Karpas-422 (cell line): ENCODE measurements around the gene BTN1A1. TPM values are rescaled to one million over a fixed set of nuclear protein-coding genes. Genes with fewer than 3 reads are reported as not detected.

Experiments used
- DNase-seq: peaks from one replicate; pipeline ENCODE4 v3.0.0-alpha.2; 2015
- H2AFZ ChIP-seq: fragments of 200-600 bp; sonication (generic); 2 replicates; pipeline ENCODE4 v1.6.1; 2014; ENCODE audit warnings: antibody characterized with exemption, low read length, mixed read lengths
- H3K27ac ChIP-seq: fragments of 200-600 bp; sonication (generic); 2 replicates; pipeline ENCODE4 v1.5.1; 2014; ENCODE audit warnings: mild to moderate bottlenecking, low read length, moderate library complexity
- H3K27me3 ChIP-seq: fragments of 200-600 bp; sonication (generic); 2 replicates; pipeline ENCODE4 v1.6.1; 2014; ENCODE audit warnings: low read length, mixed read lengths
- H3K36me3 ChIP-seq: fragments of 200-600 bp; sonication (generic); 2 replicates; pipeline ENCODE4 v1.6.1; 2014; ENCODE audit warnings: low read length, mixed read lengths; ENCODE audit not compliant: insufficient read depth
- H3K4me1 ChIP-seq: fragments of 200-600 bp; sonication (generic); 2 replicates; pipeline ENCODE4 v1.6.1; 2014; ENCODE audit warnings: mild to moderate bottlenecking, low read length, mixed read lengths
- H3K4me2 ChIP-seq: fragments of 200-600 bp; sonication (generic); 2 replicates; pipeline ENCODE4 v1.6.1; 2014; ENCODE audit warnings: low read length, low read depth, mild to moderate bottlenecking; ENCODE audit not compliant: poor library complexity, severe bottlenecking
- H3K4me3 ChIP-seq: fragments of 200-600 bp; sonication (generic); 2 replicates; pipeline ENCODE4 v1.5.1; 2014; ENCODE audit warnings: mild to moderate bottlenecking, antibody characterized with exemption, low read length, mixed read lengths
- H3K79me2 ChIP-seq: fragments of 200-600 bp; sonication (generic); 2 replicates; pipeline ENCODE4 v1.6.1; 2014; ENCODE audit warnings: mild to moderate bottlenecking, low read length, mixed read lengths
- H3K9ac ChIP-seq: fragments of 200-600 bp; sonication (generic); 2 replicates; pipeline ENCODE4 v1.6.0; 2014; ENCODE audit warnings: low read length
- H3K9me2 ChIP-seq: fragments of 200-600 bp; sonication (generic), shearing (Covaris generic); replicated peaks from 2 replicates; pipeline ENCODE4 v1.6.0; 2014; ENCODE audit warnings: mild to moderate bottlenecking, low read length, moderate library complexity; ENCODE audit not compliant: insufficient read depth
- H3K9me3 ChIP-seq: fragments of 300-700, 200-600 bp; sonication (generic); 2 replicates; pipeline ENCODE4 v1.6.1; 2014; ENCODE audit warnings: low read length, mixed read lengths
- H4K20me1 ChIP-seq: fragments of 200-600 bp; sonication (generic); 2 replicates; pipeline ENCODE4 v1.6.1; 2014; ENCODE audit warnings: mild to moderate bottlenecking, antibody characterized with exemption, low read length, low read depth; ENCODE audit not compliant: insufficient read depth
- total RNA-seq: library from RNA; depleted of rRNA; stranded (reverse); fragments of >200 nt; shearing (Covaris generic); gene quantifications from 2 replicates; pipeline ENCODE4 v1.2.3, GENCODE V29; 2014; ENCODE audit warnings: low replicate concordance

The BTN1A1 gene
- total RNA-seq, 1 experiment from 2014 or later = not detected

DNA sequence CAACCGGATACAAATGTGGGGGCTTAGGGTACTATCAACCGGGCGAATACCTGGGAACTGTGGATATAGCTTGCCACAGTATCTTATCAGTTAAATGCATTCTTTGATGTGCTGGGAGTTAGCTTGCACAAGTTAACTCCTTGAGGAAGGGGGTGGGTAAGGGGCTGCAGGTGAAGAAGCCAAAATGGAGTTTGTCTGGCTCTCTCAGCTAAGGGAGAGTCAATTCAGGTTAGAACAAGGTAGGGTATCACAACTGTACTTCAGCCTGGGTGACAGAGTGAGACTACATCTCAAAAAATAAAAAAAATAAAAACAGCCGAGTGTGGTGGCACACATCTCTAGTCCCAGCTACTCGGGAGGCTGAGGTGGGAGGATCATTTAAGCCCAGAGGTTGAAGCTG lies 8.5 kb upstream of the BTN1A1 start:
- H3K9ac ChIP-seq = no peak overlapping the region

DNA sequence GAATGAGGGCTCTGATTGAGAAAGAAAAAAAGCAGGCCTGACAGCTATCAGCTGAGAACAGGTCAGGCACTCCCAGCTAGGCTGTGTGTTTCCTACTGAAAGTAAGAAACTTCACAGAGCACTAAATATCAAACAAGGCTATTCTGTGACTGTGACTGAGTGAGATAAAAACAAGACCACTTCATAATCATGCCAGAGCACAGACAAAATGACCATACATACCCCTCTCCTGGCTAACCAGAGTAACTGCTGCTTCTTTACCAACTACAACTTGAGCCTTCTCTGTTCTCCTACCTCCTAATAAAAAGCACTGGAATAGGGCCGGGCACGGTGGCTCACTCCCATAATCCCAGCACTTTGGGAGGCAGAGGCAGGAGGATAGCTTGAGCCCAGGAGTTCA lies 6.8 kb upstream of the BTN1A1 start:
- DNase-seq = peak; percentile 53
- no peaks in the 10 kb centered on the region for H3K36me3 ChIP-seq
- no peaks in the 10 kb centered on the region for H3K9me2 ChIP-seq
- H3K4me1 ChIP-seq = peaks cover 13% of the 10 kb centered on the region
- H3K27me3 ChIP-seq = no peaks in the 10 kb centered on the region
- H4K20me1 ChIP-seq = no peaks in the 10 kb centered on the region
- no peaks in the 10 kb centered on the region for H3K9me3 ChIP-seq
- H3K4me2 ChIP-seq = no peak overlapping the region
- H3K79me2 ChIP-seq = no peaks in the 10 kb centered on the region
- no peak overlapping the region for H3K4me3 ChIP-seq
- H2AFZ ChIP-seq = no peak overlapping the region
- no peak overlapping the region for H3K27ac ChIP-seq
- no peak overlapping the region for H3K9ac ChIP-seq

More for the DNA sequence above, 8.5 kb upstream of the BTN1A1 start:
- Histone ChIP-seq H3K36me3 (no peaks in the 10 kb centered on the region), H3K27ac (no peak overlapping the region), H3K27me3 (0 out of 2 replicates have a peak, but pooled peaks cover 2% of the 10 kb centered on the region), H3K79me2 (no peaks in the 10 kb centered on the region), H3K4me3 (no peak overlapping the region), H3K4me1 (peaks cover 4% of the 10 kb centered on the region; the same call in 1 of the 2 replicates), H4K20me1 (no peaks in the 10 kb centered on the region), H3K9me3 (no peaks in the 10 kb centered on the region), H2AFZ (no peak overlapping the region), H3K4me2 (no peak overlapping the region), H3K9me2 (no peaks in the 10 kb centered on the region)
- no peak for DNase-seq

DNA sequence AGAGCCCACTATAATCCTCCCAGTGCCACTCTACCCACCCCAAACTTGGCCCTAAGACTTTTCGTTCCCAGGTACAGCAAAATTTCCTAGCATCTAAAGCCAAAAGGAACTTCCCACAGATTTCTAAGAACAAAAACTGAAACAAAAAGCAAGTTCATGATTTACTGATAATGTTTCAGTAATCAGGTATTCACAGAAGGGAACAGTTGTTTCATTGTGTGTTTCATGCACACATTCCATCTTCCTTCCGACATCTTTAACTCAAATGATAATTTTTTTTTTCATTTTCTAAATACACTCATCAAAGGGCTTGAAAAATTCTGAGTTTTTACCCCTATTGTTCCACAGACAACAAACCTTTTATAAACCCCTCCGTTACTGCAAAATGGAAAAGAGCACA lies 6.0 kb upstream of the BTN1A1 start:
- no peaks in the 10 kb centered on the region for H4K20me1 ChIP-seq
- no peak overlapping the region for H3K4me2 ChIP-seq
- no peaks in the 10 kb centered on the region for H3K27me3 ChIP-seq
- H3K9me3 ChIP-seq = no peaks in the 10 kb centered on the region
- H3K9ac ChIP-seq = no peak overlapping the region
- no peaks in the 10 kb centered on the region for H3K79me2 ChIP-seq
- peaks cover 15% of the 10 kb centered on the region for H3K4me1 ChIP-seq
- no peak overlapping the region for H2AFZ ChIP-seq
- H3K27ac ChIP-seq = no peak overlapping the region
- no peak overlapping the region for H3K4me3 ChIP-seq
- no peaks in the 10 kb centered on the region for H3K9me2 ChIP-seq
- no peaks in the 10 kb centered on the region for H3K36me3 ChIP-seq
- no peak for DNase-seq

DNA sequence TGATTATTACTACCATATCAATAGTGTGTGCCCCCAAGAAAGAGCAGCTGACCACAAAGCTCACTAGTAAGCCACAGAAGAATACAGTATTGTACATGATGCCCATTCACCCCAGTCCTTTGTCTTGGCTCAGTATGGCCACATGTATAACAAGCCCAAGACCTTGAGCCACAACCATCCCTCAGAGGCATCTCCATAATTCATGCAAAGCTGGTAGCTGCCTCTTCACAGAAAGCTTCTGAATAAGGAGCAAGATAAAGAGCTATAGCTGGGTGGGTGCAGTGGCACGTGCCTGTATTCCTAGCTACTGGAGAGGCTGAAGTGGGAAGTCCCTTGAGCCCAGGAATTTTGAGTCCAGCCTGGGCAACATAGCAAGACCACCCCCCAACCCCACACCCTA lies 4.8 kb upstream of the BTN1A1 start:
- DNase-seq = no peak
- H3K4me2 ChIP-seq = no peak overlapping the region
- peaks cover 20% of the 10 kb centered on the region for H3K4me1 ChIP-seq

DNA sequence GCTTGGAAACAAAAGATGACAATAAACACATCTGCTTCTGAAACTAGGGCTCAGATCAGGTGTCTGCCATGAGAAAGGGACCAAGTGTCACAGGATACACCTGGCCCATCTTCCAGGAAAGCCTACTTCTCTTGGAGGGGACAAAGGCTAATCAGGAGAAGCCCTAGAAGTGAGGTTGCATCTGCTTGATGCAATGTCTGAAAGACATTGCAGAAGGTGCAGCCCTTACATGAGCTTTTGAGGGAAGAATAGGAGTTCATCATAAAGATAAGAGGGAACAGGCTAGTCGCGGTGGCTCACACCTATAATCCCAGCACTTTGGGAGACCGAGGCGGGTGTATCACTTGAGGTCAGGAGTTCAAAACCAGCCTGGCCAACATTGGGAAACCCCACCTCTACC lies 2.5 kb upstream of the BTN1A1 start:
- Histone ChIP-seq H3K4me2 (no peak overlapping the region), H2AFZ (peak overlapping the region; percentile 88; the same call in 1 of the 2 replicates), H3K27ac (no peak overlapping the region), H3K27me3 (no peaks in the 10 kb centered on the region), H3K9me2 (no peaks in the 10 kb centered on the region), H3K9ac (no peak overlapping the region), H3K79me2 (no peaks in the 10 kb centered on the region), H3K4me1 (peaks cover 35% of the 10 kb centered on the region), H3K9me3 (no peaks in the 10 kb centered on the region), H4K20me1 (no peaks in the 10 kb centered on the region), H3K36me3 (no peaks in the 10 kb centered on the region), H3K4me3 (no peak overlapping the region)
- no peak for DNase-seq

More for the DNA sequence above, 4.8 kb upstream of the BTN1A1 start:
- Histone ChIP-seq H3K79me2 (no peaks in the 10 kb centered on the region), H3K36me3 (no peaks in the 10 kb centered on the region), H3K4me3 (no peak overlapping the region), H3K9me2 (no peaks in the 10 kb centered on the region), H3K27me3 (no peaks in the 10 kb centered on the region), H4K20me1 (no peaks in the 10 kb centered on the region), H2AFZ (no peak overlapping the region), H3K9me3 (no peaks in the 10 kb centered on the region), H3K9ac (no peak overlapping the region), H3K27ac (no peak overlapping the region)

DNA sequence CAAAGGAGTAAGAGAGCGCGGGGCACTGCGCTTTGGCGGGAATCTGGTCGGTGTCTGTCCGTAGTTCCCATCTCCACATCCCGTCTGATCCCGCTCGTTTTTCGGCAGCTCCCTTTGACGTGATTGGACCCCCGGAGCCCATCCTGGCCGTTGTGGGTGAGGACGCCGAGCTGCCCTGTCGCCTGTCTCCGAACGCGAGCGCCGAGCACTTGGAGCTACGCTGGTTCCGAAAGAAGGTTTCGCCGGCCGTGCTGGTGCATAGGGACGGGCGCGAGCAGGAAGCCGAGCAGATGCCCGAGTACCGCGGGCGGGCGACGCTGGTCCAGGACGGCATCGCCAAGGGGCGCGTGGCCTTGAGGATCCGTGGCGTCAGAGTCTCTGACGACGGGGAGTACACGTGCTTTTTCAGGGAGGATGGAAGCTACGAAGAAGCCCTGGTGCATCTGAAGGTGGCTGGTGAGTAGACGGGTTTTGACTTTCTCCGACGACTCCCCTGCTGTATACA lies 1.4 kb downstream of the BTN1A1 start:
- DNase-seq = no peak
- no peaks in the 10 kb centered on the region for H3K9me2 ChIP-seq
- H3K4me1 ChIP-seq = peaks cover 38% of the 10 kb centered on the region
- H3K9ac ChIP-seq = peak overlapping the region; percentile 60
- H3K27ac ChIP-seq = peak overlapping the region; percentile 94
- H3K79me2 ChIP-seq = no peaks in the 10 kb centered on the region
- no peaks in the 10 kb centered on the region for H3K9me3 ChIP-seq
- H3K27me3 ChIP-seq = no peaks in the 10 kb centered on the region
- H2AFZ ChIP-seq = peak overlapping the region; percentile 85; the same call in 1 of the 2 replicates
- no peaks in the 10 kb centered on the region for H3K36me3 ChIP-seq
- H3K4me3 ChIP-seq = peak overlapping the region; percentile 49
- H3K4me2 ChIP-seq = peak overlapping the region; percentile 79
- no peaks in the 10 kb centered on the region for H4K20me1 ChIP-seq

DNA sequence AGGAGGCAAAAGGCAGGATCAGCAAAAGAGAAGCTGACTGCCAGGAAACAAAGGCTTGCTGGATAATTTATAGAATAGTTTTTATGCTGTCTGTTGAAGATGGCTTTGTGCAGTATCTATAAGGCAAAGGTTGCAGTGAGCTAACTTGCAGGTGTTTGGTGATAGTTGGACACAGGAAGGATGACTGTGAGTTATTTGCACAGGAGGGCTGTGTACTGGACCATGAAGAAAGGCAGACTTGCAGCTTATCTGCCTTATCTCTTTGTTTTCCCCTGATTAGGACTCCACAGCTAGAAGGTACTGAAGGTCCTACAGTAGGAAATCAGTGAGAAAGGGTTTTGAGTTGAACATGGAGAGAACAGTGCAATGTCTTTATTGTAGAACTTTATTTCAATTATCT lies 2.1 kb downstream of the BTN1A1 start:
- no peaks in the 10 kb centered on the region for H3K9me3 ChIP-seq
- peak overlapping the region; percentile 85; the same call in 1 of the 2 replicates for H2AFZ ChIP-seq
- DNase-seq = peak; percentile 87
- H3K9me2 ChIP-seq = no peaks in the 10 kb centered on the region
- no peaks in the 10 kb centered on the region for H4K20me1 ChIP-seq
- H3K36me3 ChIP-seq = no peaks in the 10 kb centered on the region
- H3K9ac ChIP-seq = peak overlapping the region; percentile 60
- H3K4me2 ChIP-seq = peak overlapping the region; percentile 79
- peak overlapping the region; percentile 94 for H3K27ac ChIP-seq
- H3K27me3 ChIP-seq = no peaks in the 10 kb centered on the region
- H3K4me1 ChIP-seq = peaks cover 35% of the 10 kb centered on the region
- peak overlapping the region; percentile 49 for H3K4me3 ChIP-seq
- H3K79me2 ChIP-seq = no peaks in the 10 kb centered on the region

DNA sequence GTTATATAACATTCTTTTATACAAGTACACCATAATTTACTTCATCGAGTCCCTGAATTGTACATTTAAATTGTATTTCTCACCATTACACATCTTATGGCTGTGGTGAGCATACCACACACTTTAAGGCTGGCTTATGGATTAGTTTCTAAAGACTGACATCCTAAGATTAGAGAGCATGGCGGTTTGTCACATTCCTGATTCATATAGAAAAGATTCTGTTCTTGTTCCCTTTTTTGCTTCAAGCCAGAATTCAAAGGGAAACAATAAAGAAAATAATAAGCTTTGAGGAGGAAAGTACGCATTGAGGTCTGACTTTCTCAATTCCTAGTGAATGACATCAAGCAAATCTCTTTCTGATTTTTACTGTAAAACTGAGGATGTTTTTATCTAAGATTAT lies 2.5 kb downstream of the BTN1A1 start:
- DNase-seq = peak; percentile 53
- peak overlapping the region; percentile 94 for H3K27ac ChIP-seq
- peak overlapping the region; percentile 49 for H3K4me3 ChIP-seq
- H3K9me2 ChIP-seq = no peaks in the 10 kb centered on the region
- no peaks in the 10 kb centered on the region for H4K20me1 ChIP-seq
- peaks cover 31% of the 10 kb centered on the region for H3K4me1 ChIP-seq
- H3K9ac ChIP-seq = peak overlapping the region; percentile 60
- no peaks in the 10 kb centered on the region for H3K9me3 ChIP-seq
- H2AFZ ChIP-seq = peak overlapping the region; percentile 85
- H3K4me2 ChIP-seq = peak overlapping the region; percentile 79
- no peaks in the 10 kb centered on the region for H3K79me2 ChIP-seq
- no peaks in the 10 kb centered on the region for H3K27me3 ChIP-seq
- no peaks in the 10 kb centered on the region for H3K36me3 ChIP-seq
